Left colon (tissue), 2 donors: ENCODE measurements around the gene CHTF18. TPM values are rescaled to one million over a fixed set of nuclear protein-coding genes. Genes with fewer than 3 reads are reported as not detected.

Experiments
- ATAC-seq: fragments of 200-7000 bp; cut with Tn5 transposase; one replicate; pipeline ENCODE4 v1.9.1; 2020; ENCODE audit warnings: mild to moderate bottlenecking, moderate library complexity
- DNase-seq, 2 donors: peaks; one replicate each; pipeline ENCODE4 v3.0.0-alpha.2; 2020
- intact Hi-C, 2 donors: fragments of 100-400 bp; cut with DNase I in 1 of 2; cut with micrococcal nuclease in 1 of 2; formaldehyde crosslinking; loops; one replicate each; pipeline versions ENCODE4 v1.11.2 to v1.14.0; 2022; cut with DNase I, micrococcal nuclease
- total RNA-seq, 2 donors: library from RNA; stranded (reverse); fragmentation: NEBNext Ultra II Directional; extraction: Animal tissue kit (Norgen Biotek cat#: 25700); gene quantifications; one replicate each; pipeline ENCODE4 v1.2.1, GENCODE V29; 2021
- donor health status: DM: no; HTN: no; CAD: no.
- donor health status: DM: yes; HTN: yes; CAD: no.

CHTF18 gene
- total RNA-seq, 2 donors from 2014 or later = 9.5 to 20.3 TPM

GRCh38 chr16:785563-786535 is 2.6 kb upstream of the CHTF18 start:
- intact Hi-C loops = loop anchor here in 1 of 2 donors (2.0 kb wide), 1 partner anchor 75 kb away; no protein-coding TSS in a partner anchor
- DNase-seq (peak in 1 of 2 donors; percentile 86), ATAC-seq (peak; percentile 44)

GRCh38 chr16:787321-787966 is 976 bp upstream of the CHTF18 start:
- peak; percentile 11 for ATAC-seq
- DNase-seq = peak in 1 of 2 donors; percentile 45
- intact Hi-C loops = no loop called here

GRCh38 chr16:787978-788398 is 432 bp upstream of the CHTF18 start, which contains the start of gene RPUSD1:
Gene RPUSD1, minus strand, starts transcription at chr16:788381. Its CDS starts 644 bp downstream, at chr16:787737.
- intact Hi-C loops = no loop called here
- peak; percentile 8 for ATAC-seq
- DNase-seq = no peak

DNA sequence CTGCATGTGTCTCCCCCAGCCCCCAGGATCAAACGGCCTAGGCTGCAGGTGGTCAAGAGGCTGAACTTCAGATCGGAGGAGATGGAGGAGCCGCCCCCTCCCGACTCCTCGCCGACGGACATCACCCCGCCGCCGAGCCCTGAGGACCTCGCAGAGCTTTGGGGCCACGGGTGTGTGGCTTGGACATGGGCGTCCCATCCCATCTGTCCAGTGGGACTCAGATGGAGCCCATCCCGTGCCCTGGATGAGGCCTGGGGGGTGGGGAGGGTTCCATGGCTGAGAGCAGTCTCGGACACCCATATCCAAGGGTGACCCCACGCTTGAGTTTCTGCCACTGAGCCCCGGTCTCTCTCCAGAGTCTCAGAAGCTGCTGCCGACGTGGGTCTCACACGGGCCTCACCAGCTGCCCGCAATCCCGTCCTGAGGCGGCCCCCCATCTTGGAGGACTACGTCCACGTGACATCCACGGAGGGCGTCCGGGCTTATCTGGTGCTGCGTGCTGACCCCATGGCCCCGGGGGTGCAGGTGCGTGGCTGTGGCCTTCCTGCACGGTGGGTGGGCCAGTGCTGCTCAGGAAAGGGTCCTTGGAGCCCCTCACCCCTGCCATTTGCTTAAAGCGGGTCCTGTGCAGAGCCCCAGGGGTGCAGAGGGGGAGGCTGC is 901 bp downstream of the CHTF18 start:
- intact Hi-C loops = no loop called here
- ATAC-seq (no peak), DNase-seq (no peak)

- DNase-seq (no peak), ATAC-seq (no peak)
- intact Hi-C loops = no loop called here
Measured at GRCh38 chr16:790086-790485, 1.7 kb downstream of the CHTF18 start.

GRCh38 chr16:791131-791530 is 2.7 kb downstream of the CHTF18 start:
- no peak for ATAC-seq
- intact Hi-C loops = no loop called here
- DNase-seq = no peak

GRCh38 chr16:792221-792995 is 4.0 kb downstream of the CHTF18 start:
- intact Hi-C loops = no loop called here
- DNase-seq (no peak), ATAC-seq (no peak)

DNA sequence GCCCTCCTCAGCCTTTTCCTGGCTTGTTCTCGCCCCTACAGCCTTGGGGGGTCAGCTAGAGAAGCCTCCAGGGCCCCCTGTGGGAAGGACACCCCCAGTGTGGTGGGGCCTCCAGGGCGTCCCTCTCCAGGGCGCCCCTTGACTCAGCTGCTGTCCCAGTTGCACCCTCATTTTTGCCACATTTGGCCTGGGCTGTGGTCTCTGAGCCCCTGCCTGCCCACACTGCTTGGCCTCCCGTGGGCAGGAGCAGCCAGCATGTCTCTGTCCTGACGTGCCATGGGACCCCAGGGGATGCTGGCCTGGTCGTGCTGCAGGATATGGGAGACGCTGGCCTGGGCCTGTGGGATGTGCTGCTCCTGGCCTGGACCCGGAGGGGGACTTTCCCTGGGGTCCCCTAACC is 5.0 kb downstream of the CHTF18 start:
- intact Hi-C loops = no loop called here
- ATAC-seq (no peak), DNase-seq (no peak)

DNA sequence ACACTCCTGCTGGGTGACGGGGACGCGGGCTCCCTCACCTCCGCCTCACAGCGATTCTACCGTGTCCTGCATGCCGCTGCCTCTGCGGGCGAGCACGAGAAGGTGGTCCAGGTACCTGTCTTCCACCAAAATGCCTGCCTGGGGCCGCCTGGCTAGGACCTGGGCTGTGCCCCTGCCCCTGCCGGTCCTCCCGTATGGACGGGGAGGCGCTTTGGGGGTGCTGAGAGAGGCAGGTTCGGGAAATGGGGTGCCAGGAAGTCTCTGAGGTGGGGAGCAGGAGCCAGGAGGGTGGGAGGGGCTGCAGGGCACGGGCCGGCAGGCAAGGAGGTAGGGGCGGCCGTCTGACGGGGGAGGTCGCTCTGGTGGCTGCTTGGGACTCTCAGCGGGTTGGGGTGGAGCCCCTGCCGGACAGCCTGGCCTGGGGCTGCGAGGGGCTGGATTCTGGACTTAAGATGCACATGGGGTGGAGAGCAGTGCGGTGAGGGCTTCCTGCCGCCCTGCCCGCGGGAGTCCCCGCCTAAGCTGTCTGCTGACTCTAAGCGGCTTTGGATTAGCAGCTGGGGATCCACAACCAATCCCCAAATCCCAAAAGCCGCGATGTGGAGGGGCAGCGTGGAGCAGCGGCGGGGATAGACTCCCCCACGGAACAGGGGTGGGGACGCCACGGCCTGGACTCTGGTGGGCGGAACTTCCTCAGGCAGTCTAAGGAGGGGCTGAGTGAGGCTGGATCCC is 5.8 kb downstream of the CHTF18 start:
- ATAC-seq (no peak), DNase-seq (no peak)

DNA sequence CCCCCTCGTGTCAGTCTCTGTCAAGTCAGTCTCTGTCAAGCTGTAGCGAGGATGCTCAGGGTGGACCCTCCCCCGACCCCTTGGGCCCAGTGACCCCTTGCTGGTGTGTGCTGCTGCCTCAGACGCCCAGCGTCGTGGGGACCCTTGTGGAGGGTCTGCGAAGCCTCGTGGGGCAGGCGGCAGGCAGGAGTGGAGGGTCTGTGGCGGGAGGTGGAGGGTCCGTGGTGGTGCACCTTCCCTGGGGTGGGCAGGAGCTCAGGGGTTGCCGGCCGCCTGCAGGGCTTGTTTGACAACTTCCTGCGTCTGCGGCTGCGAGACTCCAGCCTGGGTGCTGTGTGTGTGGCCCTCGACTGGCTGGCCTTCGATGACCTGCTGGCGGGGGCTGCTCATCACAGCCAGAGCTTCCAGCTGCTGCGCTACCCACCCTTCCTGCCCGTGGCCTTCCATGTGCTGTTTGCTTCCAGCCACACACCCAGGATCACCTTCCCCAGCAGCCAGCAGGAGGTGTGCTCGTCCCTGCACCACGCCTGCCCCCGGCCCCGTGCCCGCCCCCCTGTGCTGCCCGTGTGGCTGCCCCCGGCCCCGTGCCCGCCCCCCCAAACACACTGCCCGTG is 6.5 kb downstream of the CHTF18 start:
- no peak for ATAC-seq
- DNase-seq = no peak
- intact Hi-C loops = no loop called here

More for the DNA sequence above, 5.8 kb downstream of the CHTF18 start:
- intact Hi-C loops = no loop called here

DNA sequence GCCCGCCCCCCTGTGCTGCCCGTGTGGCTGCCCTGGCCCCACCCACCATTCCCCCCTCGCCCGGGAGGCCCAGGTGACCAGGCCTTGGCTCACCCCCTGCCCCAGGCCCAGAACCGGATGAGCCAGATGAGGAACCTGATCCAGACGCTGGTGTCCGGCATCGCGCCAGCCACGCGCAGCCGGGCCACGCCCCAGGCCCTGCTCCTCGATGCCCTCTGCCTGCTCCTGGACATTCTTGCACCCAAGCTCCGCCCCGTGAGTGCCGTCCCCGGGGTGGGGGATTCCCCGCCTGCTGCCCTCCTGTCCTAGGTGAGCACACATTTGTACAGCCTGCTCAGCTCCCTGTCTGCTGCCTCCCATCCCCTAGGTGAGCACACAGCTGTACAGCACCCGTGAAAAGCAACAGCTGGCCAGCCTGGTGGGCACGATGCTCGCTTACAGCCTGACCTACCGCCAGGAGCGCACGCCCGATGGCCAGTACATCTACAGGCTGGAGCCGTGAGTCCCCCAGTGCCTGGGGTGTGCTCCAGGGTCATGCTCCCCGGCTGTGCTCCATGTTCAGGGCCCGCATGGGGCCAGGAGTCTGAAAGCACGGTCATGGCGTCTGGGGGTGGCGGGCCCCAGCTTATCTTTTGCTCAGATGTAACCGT is 7.3 kb downstream of the CHTF18 start:
- ATAC-seq = peak; percentile 74
- intact Hi-C loops = no loop called here
- peak in 1 of 2 donors; percentile 52 for DNase-seq

DNA sequence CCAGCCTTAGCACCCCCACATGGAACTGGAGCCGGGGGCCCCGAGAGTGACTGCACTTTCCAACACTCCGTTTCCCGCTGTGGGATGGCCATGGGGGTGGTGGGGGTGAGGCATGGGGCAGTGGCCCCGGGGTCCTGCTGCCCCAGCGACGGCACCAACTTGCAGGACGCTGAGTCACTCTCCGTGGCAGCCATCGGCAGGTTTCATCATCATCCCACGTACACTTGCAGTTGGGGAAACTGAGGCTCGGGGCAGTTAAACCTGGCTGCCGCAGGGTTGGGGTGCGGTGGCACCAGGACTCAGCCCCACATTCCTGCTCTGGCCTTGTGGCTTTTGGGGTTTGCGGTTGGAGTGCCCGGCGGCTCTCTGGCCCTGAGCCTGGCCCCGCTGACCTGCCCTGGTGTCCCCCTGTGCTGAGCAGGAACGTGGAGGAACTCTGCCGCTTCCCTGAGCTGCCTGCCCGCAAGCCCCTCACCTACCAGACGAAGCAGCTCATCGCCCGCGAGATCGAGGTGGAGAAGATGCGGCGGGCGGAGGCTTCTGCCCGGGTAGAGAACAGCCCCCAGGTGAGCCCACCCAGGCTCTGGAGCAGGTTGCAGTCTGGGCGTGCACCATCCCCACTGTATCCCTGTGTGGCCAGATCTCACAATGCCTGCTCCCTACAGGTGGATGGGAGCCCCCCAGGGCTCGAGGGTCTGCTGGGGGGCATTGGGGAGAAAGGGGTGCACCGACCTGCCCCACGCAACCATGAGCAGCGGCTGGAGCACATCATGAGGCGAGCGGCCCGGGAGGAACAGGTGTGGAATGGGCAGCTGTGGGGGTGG is 8.1 kb downstream of the CHTF18 start:
- ATAC-seq (no peak), DNase-seq (no peak)
- intact Hi-C loops = no loop called here

- ATAC-seq (peak; percentile 49), DNase-seq (no peak)
- intact Hi-C loops = no loop called here
Measured at GRCh38 chr16:797120-797420, 8.7 kb downstream of the CHTF18 start.

DNA sequence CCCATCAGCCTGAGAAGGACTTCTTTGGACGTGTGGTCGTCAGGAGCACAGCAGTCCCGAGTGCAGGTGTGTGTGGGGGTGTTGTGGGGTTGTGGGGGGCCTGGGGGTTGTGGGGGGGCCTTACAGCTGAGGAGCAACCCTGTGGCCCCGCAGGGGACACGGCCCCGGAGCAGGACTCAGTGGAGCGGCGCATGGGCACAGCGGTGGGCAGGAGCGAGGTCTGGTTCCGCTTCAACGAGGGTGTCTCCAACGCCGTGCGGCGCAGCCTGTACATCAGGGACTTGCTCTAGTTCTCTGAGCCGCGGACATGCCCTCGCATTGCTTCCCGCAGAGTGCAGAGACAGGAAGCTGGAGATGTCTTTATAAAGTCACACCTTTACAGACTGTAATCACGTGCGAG is 9.3 kb downstream of the CHTF18 start:
- intact Hi-C loops = no loop called here
- no peak for ATAC-seq
- no peak for DNase-seq

GRCh38 chr16:798666-799065 is 10.2 kb downstream of the CHTF18 start:
- DNase-seq (no peak), ATAC-seq (no peak)
- intact Hi-C loops = no loop called here

DNA sequence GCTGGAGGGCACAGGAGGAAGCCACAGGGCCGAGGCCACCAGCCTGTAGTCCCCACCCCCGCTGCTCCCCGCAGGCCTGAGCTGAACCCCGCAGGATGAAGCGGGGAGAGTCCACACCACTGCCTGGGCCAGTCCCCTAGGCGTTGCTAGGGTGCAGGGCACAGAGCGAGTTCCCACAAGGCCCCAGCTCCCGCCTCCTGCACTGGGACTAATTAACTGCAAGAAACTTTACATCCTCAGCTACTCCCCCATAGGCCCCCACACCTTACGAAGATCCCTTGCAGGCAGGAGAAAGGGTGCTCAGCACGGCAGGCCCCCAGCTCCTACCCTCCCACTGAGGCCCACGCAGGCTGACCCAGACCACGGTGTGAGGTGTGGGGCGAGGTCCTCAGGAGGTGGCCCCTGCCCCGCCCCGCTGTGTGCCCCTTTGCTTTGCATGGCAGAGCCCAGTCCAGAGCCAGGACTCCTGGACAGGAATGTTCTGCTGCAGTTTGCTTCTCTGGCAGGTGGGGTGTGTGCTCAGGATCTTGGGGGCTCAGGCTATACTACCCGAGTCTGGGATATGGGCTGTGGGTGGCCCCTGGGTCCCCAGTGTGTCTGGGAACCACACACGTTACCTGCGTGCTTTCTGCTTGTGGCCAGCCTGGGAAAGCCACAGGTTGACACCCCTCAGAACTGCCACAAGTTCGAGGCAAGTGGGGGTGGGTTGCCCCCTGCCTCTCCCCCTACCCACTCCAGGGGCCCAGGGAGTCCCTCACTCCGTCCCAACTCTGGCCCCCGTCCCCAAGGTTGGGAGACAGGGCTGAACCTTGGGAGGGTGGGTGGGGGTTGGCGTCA is 10.9 kb downstream of the CHTF18 start:
- ATAC-seq = no peak

More for the DNA sequence above, 10.9 kb downstream of the CHTF18 start:
- intact Hi-C loops = no loop called here
- DNase-seq = no peak
